Stomach (tissue), 9 donors: Measurements from ENCODE around the gene BCR. TPM values are rescaled to one million over a fixed set of nuclear protein-coding genes. Genes with fewer than 3 reads are reported as not detected.

Source experiments
- DNase-seq, 2 donors: peaks; one replicate each; pipeline versions ENCODE4 v3.0.0 to v3.0.0-alpha.2; 2013 to 2019
- H3K27ac ChIP-seq, 5 donors: fragments of 200-600 bp in 4 of 5; sonication (generic) in 4 of 5; one replicate each; pipeline ENCODE4 v1.5.1; 2013 to 2019; ENCODE audit warnings: mild to moderate bottlenecking in 1 of 5, moderate library complexity in 1 of 5
- H3K27me3 ChIP-seq, 3 donors: fragments of 200-600 bp; sonication (generic); one replicate each; pipeline ENCODE4 v1.5.1; 2017 to 2019; ENCODE audit warnings: mixed run types in 1 of 3
- H3K36me3 ChIP-seq, 4 donors: fragments of 200-600 bp; sonication (generic); 1 replicate in 3 of 4; 2 replicates in 1 of 4; pipeline ENCODE4 v1.5.1; 2016 to 2019
- H3K4me1 ChIP-seq, 4 donors: fragments of 200-600 bp; sonication (generic); one replicate each; pipeline ENCODE4 v1.5.1; 2016 to 2019
- H3K4me3 ChIP-seq, 4 donors: fragments of 200-600 bp; sonication (generic) in 3 of 4; one replicate each; pipeline ENCODE4 v1.5.1; 2016 to 2019; ENCODE audit warnings: mild to moderate bottlenecking in 1 of 4
- H3K9me3 ChIP-seq, 4 donors: fragments of 200-600 bp; sonication (generic); one replicate each; pipeline ENCODE4 v1.5.1; 2016 to 2019
- EP300 ChIP-seq: sonication (generic); formaldehyde crosslinking; IDR thresholded peaks from one replicate; pipeline ENCODE4 v1.6.1; 2017; ENCODE audit warnings: antibody characterized with exemption
- POLR2A ChIP-seq, 4 donors: fragments of 450-650 bp; IDR thresholded peaks; one replicate each; pipeline ENCODE4 v1.6.1; 2016; ENCODE audit warnings: antibody characterized with exemption in 4 of 4, control low read depth in 2 of 4, mild to moderate bottlenecking in 1 of 4, moderate library complexity in 1 of 4
- POLR2AphosphoS5 ChIP-seq, 3 donors: sonication (generic); formaldehyde crosslinking; IDR thresholded peaks; one replicate each; pipeline ENCODE4 v1.6.1; 2016; ENCODE audit warnings: antibody characterized with exemption in 3 of 3
- WGBS, 5 donors: extraction: QIAGEN DNeasy Blood & Tissue Kit in 3 of 5; methylation state at CpG; one replicate each; pipeline versions ENCODE4 v1.1.5 to v1.1.7; 2013 to 2018; 5-methylcytosine and 5-hydroxymethylcytosine counted together
- intact Hi-C: fragments of 100-400 bp; cut with DNase I; formaldehyde crosslinking; loops from one replicate; pipeline ENCODE4 v1.15.1; 2023; ENCODE audit warnings: low total_unique reads
- polyA plus RNA-seq, 3 donors: library from polyadenylated mRNA; stranded (reverse); fragments of 200-250 nt; gene quantifications; one replicate each; pipeline ENCODE4 v1.2.3, GENCODE V29; 2013
- total RNA-seq, 5 donors: library from RNA; depleted of rRNA; stranded (reverse); fragments of >200 nt; gene quantifications; one replicate each; pipeline versions ENCODE4 v1.1.0 to v1.2.3, GENCODE V29; 2014 to 2016
- TF ChIP-seq, protein P1 (sequence below), 7 experiments: fragments of 450-650 bp in 4 of 7; fragments of 200-600 bp in 3 of 7; sonication (generic) in 3 of 7; IDR thresholded peaks; one replicate each; pipeline ENCODE4 v1.5.1; 2016 to 2019; ENCODE audit warnings: antibody characterized with exemption in 7 of 7, control low read depth in 2 of 7, mild to moderate bottlenecking in 1 of 7
- donor health status: healthy with polysubstance abuse.
- donor health status: Bipolar disorder and iron deficiency.
- donor health status: healthy.

The BCR gene
- total and polyA plus RNA-seq, 8 donors = 10.4 to 80.1 (median 19.6) TPM

DNA sequence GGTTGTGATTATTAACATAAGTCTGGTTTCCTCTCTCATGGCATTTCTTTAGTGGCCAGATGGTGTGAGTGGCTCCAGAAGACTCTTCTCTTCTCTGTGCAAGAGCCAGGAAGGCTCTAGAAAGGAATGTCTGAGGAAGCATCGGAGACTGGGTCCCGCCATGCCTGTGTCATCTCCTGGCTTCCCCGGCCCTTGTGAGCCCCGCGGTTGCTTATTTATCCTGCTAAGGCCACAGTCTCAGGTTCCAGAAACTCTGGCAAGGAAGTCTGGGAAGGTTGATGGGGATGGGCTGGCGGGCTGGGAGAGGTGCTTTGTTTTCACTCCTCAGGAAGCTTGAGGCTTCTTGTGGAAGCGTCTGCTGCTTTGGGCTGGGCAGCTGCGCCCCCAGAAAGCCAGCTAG, 18.9 kb downstream of the BCR start:
- no peak for DNase-seq
- Histone ChIP-seq H3K4me3 (no peak overlapping the region), H3K27me3 (no peaks in the 10 kb centered on the region), H3K36me3 (peaks cover 0 to 28% (median 11%) of the 10 kb centered on the region in 4 donors), H3K27ac (peak overlapping the region in 2 of 5 donors; percentile 14 to 31), H3K4me1 (peaks cover 16 to 63% (median 40%) of the 10 kb centered on the region in 4 donors), H3K9me3 (no peaks in the 10 kb centered on the region)
- 67 to 74% (median 70%) methylated on average over 6 to 8 of the region's 8 CpGs for WGBS, 5 donors
- intact Hi-C loops = no loop called here
- no peak for TF ChIP-seq POLR2AphosphoS5 (IDR thresholded peaks at IDR 0.05)
- TF ChIP-seq POLR2A (IDR thresholded peaks at IDR 0.05) = no peak
- TF ChIP-seq, protein P1, sequence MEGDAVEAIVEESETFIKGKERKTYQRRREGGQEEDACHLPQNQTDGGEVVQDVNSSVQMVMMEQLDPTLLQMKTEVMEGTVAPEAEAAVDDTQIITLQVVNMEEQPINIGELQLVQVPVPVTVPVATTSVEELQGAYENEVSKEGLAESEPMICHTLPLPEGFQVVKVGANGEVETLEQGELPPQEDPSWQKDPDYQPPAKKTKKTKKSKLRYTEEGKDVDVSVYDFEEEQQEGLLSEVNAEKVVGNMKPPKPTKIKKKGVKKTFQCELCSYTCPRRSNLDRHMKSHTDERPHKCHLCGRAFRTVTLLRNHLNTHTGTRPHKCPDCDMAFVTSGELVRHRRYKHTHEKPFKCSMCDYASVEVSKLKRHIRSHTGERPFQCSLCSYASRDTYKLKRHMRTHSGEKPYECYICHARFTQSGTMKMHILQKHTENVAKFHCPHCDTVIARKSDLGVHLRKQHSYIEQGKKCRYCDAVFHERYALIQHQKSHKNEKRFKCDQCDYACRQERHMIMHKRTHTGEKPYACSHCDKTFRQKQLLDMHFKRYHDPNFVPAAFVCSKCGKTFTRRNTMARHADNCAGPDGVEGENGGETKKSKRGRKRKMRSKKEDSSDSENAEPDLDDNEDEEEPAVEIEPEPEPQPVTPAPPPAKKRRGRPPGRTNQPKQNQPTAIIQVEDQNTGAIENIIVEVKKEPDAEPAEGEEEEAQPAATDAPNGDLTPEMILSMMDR (IDR thresholded peaks at IDR 0.05) = no peak

DNA sequence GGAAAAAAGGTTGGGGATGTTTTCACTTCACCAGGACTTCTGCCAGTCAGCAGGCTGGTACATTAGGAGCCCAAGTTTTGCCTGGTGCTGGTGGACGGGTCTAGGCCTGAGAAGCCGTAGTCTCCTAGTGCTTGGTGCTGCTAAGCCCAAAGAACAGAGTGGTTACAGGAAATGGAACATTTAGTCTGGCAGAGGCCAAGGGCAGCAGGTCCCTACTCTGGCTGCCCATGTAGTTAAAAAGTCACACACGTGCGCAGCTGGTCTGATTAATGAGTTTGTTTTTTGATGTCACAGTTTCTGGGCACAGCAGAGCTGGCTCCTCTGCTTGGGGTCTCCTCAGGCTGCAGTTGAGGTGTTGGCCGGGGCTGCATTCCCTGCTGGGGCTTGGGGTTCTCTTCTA, 20.6 kb downstream of the BCR start:
- TF ChIP-seq, protein P1 (IDR thresholded peaks at IDR 0.05) = no peak
- TF ChIP-seq POLR2AphosphoS5 (IDR thresholded peaks at IDR 0.05) (no peak), EP300 (no peak), POLR2A (IDR thresholded peaks at IDR 0.05) (no peak)
- Histone ChIP-seq H3K27ac (peak overlapping the region; percentile 17 to 71 (median 48)), H3K9me3 (no peaks in the 10 kb centered on the region), H3K27me3 (no peaks in the 10 kb centered on the region), H3K4me1 (peaks cover 28 to 79% (median 52%) of the 10 kb centered on the region in 4 donors), H3K4me3 (no peak overlapping the region), H3K36me3 (peaks cover 0 to 24% (median 11%) of the 10 kb centered on the region in 4 donors)
- intact Hi-C loops = no loop called here
- WGBS, 5 donors = 45 to 74% (median 54%) methylated on average over 5 of the region's 5 CpGs
- DNase-seq = peak; percentile 44 to 67

DNA sequence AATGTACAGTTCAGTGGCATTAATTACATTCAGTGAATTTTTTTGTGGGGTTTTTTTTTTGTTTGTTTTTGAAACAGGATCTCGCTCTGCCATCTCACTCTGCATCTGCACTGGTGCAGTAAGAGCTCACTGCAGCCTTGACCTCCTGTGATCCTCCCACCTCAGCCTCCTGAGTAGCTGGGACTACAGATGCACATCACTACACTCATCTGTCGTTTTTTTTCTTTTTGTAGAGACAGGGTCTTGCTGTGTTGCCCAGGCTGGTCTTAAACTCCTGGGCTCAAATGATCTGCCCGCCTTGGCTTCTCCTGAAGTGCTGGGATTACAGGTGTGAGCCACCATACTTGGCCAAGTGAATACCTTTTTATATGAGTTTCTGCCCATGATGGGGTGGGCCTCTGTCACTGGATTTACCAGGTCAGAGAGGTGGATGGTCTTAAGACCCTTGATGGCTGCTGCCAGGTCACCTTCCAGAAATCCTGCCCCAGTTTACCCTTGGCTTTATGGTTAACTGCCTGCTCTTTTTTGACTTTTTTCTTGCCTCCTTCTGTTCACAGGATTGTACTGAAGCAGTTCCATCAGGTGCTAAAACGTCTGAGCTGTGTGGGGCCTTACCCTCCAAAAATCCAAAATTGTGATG, 22.6 kb downstream of the BCR start:
- intact Hi-C loops = no loop called here
- 82 to 88% (median 84%) methylated on average over 4 of the region's 4 CpGs for WGBS, 5 donors
- Histone ChIP-seq H3K9me3 (no peaks in the 10 kb centered on the region), H3K4me1 (peaks cover 28 to 66% (median 48%) of the 10 kb centered on the region in 4 donors), H3K27me3 (no peaks in the 10 kb centered on the region), H3K4me3 (no peak overlapping the region), H3K36me3 (peaks cover 0 to 26% (median 11%) of the 10 kb centered on the region in 4 donors), H3K27ac (peak overlapping the region in 2 of 5 donors; percentile 11 to 65)
- TF ChIP-seq EP300 (no peak), POLR2A (IDR thresholded peaks at IDR 0.05) (no peak), POLR2AphosphoS5 (IDR thresholded peaks at IDR 0.05) (no peak)
- TF ChIP-seq, protein P1 (IDR thresholded peaks at IDR 0.05) = no peak
- no peak for DNase-seq

DNA sequence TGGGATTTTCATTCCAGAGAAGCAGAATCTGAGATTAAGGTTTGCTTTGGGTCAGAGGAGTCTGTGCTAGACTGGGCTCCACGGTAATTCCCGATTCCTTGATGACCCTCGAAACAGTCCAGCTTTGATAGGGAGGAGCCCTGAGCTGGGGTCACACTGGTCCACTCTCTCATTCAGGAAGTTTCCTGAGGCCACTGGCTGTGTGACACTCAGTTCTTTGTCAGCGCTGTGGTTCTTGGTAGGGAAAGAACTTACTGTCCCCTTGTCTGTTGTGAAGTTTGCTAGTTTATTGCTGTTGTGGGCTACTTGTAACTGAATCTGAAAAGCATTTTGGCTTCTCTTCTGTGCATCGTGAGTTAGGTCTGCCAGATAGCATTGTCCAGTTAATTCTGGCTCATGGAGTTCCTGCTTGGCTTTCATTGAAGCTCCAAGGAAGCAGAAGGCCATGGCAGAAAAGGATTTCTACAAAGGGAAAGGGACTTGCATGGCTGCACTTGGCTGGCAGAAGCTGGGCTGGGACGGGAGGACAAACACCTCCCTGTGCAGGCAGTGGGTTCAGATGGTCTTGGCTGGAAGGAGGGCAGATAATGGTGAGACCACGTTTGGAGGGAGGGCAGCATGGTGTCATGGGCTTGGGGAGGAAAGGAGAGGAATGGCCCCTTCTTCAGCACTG, 23.3 kb downstream of the BCR start:
- WGBS, 5 donors = 68 to 78% (median 75%) methylated on average over 7 of the region's 7 CpGs
- no peak overlapping the region for H3K4me3 ChIP-seq
- intact Hi-C loops = no loop called here
- TF ChIP-seq, protein P1 (IDR thresholded peaks at IDR 0.05) = no peak
- TF ChIP-seq POLR2A (IDR thresholded peaks at IDR 0.05) = no peak
- no peak for TF ChIP-seq EP300
- TF ChIP-seq POLR2AphosphoS5 (IDR thresholded peaks at IDR 0.05) = no peak
- H3K9me3 ChIP-seq = no peaks in the 10 kb centered on the region
- peaks cover 28 to 60% (median 44%) of the 10 kb centered on the region in 4 donors for H3K4me1 ChIP-seq
- H3K36me3 ChIP-seq = peaks cover 0 to 24% (median 11%) of the 10 kb centered on the region in 4 donors
- peak overlapping the region in 4 of 5 donors; percentile 11 to 65 (median 40) for H3K27ac ChIP-seq
- H3K27me3 ChIP-seq = no peaks in the 10 kb centered on the region
- DNase-seq = no peak
